CD4-positive, alpha-beta T cell treated with Interleukin-1 beta for 1 hour (primary cell): ENCODE results near the gene EIF4E1B.
A peak's percentile ranks its signal among the peaks of the same experiment; 100 is the strongest.

Source experiments
- DNase-seq, 2 donors: peaks; one replicate each; pipeline ENCODE4 v3.0.0-alpha.2; 2020 to 2022

EIF4E1B gene

GRCh38 chr5:176606875-176607274, 23.6 kb upstream of the EIF4E1B start:
- DNase-seq, result no peak

GRCh38 chr5:176608142-176608705, 22.3 kb upstream of the EIF4E1B start:
- no peak for DNase-seq

GRCh38 chr5:176608937-176609723, 21.3 kb upstream of the EIF4E1B start:
- peak in 1 of 2 donors; percentile 20 for DNase-seq

- DNase-seq, result peak; percentile 46 to 61
These were observed 20.6 kb upstream of the EIF4E1B start, which contains the start of gene GPRIN1 for GRCh38 chr5:176609724-176610434. TSS of gene GPRIN1 (minus strand) at chr5:176610156. CDS start at chr5:176599834, 10,322 bp downstream.

- DNase-seq, result no peak
These were observed 20.1 kb upstream of the EIF4E1B start for GRCh38 chr5:176610435-176610773.

- peak; percentile 40 to 57 for DNase-seq
These were observed 19.0 kb upstream of the EIF4E1B start for GRCh38 chr5:176611435-176611834.

GRCh38 chr5:176612008-176612407, 18.5 kb upstream of the EIF4E1B start:
- DNase-seq, result no peak

GRCh38 chr5:176612855-176613254, 17.6 kb upstream of the EIF4E1B start:
- DNase-seq, result no peak

GRCh38 chr5:176614805-176615478, 15.5 kb upstream of the EIF4E1B start:
- no peak for DNase-seq

- no peak for DNase-seq
These were observed 14.0 kb upstream of the EIF4E1B start for GRCh38 chr5:176616511-176616910.

GRCh38 chr5:176618783-176619182, 11.7 kb upstream of the EIF4E1B start:
- no peak for DNase-seq

- peak; percentile 84 to 87 for DNase-seq
These were observed 11.3 kb upstream of the EIF4E1B start for GRCh38 chr5:176619203-176619568.

GRCh38 chr5:176619569-176620332, 10.7 kb upstream of the EIF4E1B start:
- no peak for DNase-seq

- no peak for DNase-seq
These were observed 10.0 kb upstream of the EIF4E1B start for GRCh38 chr5:176620333-176620981.

- no peak for DNase-seq
These were observed 8.8 kb upstream of the EIF4E1B start for GRCh38 chr5:176621661-176622079.

GRCh38 chr5:176624142-176624541, 6.3 kb upstream of the EIF4E1B start:
- DNase-seq, result no peak

- no peak for DNase-seq
These were observed 5.5 kb upstream of the EIF4E1B start for GRCh38 chr5:176624938-176625337.

GRCh38 chr5:176625512-176625911, 5.0 kb upstream of the EIF4E1B start:
- DNase-seq, result no peak

GRCh38 chr5:176625966-176626875, 4.3 kb upstream of the EIF4E1B start:
- DNase-seq, result no peak

GRCh38 chr5:176626876-176627236, 3.6 kb upstream of the EIF4E1B start:
- DNase-seq, result no peak

GRCh38 chr5:176627582-176627981, 2.9 kb upstream of the EIF4E1B start:
- no peak for DNase-seq
